Suprapubic skin (tissue), 4 donors: ENCODE data around the gene RETSAT.

Source experiments
- CTCF ChIP-seq, 2 donors: fragments of 200-600 bp in 1 of 2; fragments of 450-650 bp in 1 of 2; sonication (generic) in 1 of 2; IDR thresholded peaks; one replicate each; pipeline ENCODE4 v1.5.1; 2016 to 2019; ENCODE audit warnings: antibody characterized with exemption in 2 of 2, mild to moderate bottlenecking in 1 of 2, moderate library complexity in 1 of 2
- EP300 ChIP-seq: sonication (generic); formaldehyde crosslinking; IDR thresholded peaks from one replicate; pipeline ENCODE4 v1.6.1; 2017; ENCODE audit warnings: antibody characterized with exemption
- POLR2A ChIP-seq, 2 donors: fragments of 450-650 bp; IDR thresholded peaks; one replicate each; pipeline ENCODE4 v1.6.1; 2017; ENCODE audit warnings: antibody characterized with exemption in 2 of 2, mild to moderate bottlenecking in 2 of 2, moderate library complexity in 2 of 2
- POLR2AphosphoS5 ChIP-seq, 3 donors: sonication (generic); formaldehyde crosslinking; IDR thresholded peaks; one replicate each; pipeline ENCODE4 v1.6.1; 2017; ENCODE audit warnings: antibody characterized with exemption in 3 of 3

GRCh38 chr2:85357736-85358135 is 3.4 kb upstream of the RETSAT start:
- TF ChIP-seq CTCF (IDR thresholded peaks at IDR 0.05) (no peak), POLR2AphosphoS5 (IDR thresholded peaks at IDR 0.05) (no peak), POLR2A (IDR thresholded peaks at IDR 0.05) (no peak), EP300 (no peak)
